Left renal pelvis (tissue), 4 donors: ENCODE data around the gene INTS2. TPM values are rescaled to one million over a fixed set of nuclear protein-coding genes. Genes with fewer than 3 reads are reported as not detected.
"Not testable (repeated sequence)": the region's sequence is repeated elsewhere in the genome, so short reads cannot be mapped to it uniquely, and the experiment has no call there.

Experiments used
- DNase-seq, 4 donors: peaks; one replicate each; pipeline ENCODE4 v3.0.0-alpha.2; 2013; ENCODE audit warnings: low read depth in 4 of 4, low spot score in 3 of 4
- polyA plus RNA-seq, 4 donors: library from polyadenylated mRNA; unstranded; fragments of 120-200 nt; gene quantifications; one replicate each; pipeline ENCODE4 v1.2.1, GENCODE V29; 2013; ENCODE audit not compliant: insufficient read length in 4 of 4

Gene INTS2
- polyA plus RNA-seq, 4 donors: 8.5 to 13.8 (median 12.9) TPM

- no peak for DNase-seq
Measured at GRCh38 chr17:61903251-61903650, 24.5 kb downstream of the INTS2 start.

- DNase-seq: no peak
Measured at GRCh38 chr17:61897548-61898180, 30.1 kb downstream of the INTS2 start.

- no peak for DNase-seq
Measured at GRCh38 chr17:61895391-61895790, 32.4 kb downstream of the INTS2 start.

DNA sequence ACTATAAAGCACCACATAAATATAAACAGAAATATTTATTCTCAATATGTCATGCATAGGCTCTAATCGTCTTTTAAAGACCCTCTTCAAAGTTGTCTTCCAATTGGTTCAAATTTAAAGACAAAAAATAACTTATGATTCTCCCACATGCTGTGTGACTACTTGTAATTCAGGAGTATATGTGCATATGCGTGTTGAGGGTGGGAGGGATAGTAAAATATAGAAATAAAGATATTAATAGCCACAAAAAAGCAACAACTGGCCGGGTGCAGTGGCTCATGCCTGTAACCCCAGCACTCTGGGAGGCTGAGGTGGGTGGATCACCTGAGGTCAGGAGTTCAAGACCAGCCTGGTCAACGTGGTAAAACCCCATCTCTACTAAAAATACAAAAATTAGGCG lies 33.5 kb downstream of the INTS2 start:
- not testable (repeated sequence) for DNase-seq

DNA sequence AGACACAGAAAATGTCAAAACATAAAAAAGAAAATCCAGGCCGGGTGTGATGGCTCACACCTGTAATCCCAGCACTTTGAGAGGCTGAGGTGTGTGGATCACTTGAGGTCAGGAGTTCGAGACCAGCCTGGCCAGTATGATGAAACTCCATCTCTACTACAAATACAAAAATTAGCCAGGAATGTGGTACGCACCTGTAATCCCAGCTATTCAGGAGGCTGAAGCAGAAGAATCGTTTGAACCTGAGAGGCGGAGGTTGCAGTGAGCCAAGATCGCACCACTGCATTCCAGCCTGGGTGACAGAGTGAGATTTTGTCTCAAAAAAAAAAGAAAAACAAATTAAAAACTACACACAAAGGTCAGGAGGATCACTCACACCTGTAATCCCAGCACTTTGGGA lies 40.0 kb downstream of the INTS2 start:
- DNase-seq: not testable (repeated sequence)

DNA sequence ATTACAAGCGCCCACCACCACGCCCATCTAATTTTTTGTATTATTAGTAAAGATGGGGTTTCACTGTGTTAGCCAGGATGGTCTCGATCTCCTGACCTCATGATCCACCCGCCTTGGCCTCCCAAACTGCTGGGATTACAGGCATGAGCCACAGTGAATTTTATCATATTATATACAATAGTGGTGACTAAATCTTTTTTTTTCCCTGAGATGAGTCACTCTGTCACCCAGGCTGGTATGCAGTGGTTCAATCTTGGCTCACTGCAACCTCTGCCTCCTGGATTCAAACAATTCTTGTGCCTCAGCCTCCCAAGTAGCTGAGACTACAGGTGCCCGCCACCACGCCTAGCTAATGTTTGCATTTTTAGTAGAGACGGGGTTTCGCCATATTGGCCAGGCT lies 41.9 kb downstream of the INTS2 start:
- DNase-seq: not testable (repeated sequence)

- no peak for DNase-seq
Measured at GRCh38 chr17:61884864-61885263, 42.9 kb downstream of the INTS2 start.

DNA sequence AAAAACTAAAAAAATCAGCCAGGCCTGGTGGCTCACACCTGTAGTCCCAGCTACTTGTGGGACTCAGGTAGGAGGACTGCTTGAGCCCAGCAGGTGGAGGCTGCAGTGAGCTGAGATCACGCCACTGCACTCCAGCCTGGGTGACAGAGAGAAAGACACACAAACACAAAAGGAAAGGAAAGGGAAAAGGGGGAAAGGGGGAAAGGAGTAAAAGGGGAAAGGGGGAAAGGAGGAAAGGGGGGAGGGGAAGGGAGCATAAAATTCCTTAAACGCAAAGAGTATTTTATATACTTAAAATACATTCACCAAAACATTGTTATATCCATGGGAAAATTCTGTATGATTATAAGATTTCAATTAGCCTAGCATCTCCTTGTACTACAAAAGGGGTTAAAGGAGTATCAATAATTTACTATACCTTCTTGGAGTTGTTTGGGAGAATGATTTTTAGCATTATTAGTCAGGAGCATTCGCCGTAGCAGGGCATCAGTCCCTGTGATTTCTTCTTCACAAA lies 47.1 kb downstream of the INTS2 start:
- DNase-seq: no peak

GRCh38 chr17:61878984-61879612 lies 48.7 kb downstream of the INTS2 start:
- DNase-seq: no peak

- DNase-seq: no peak
Measured at GRCh38 chr17:61878520-61878919, 49.3 kb downstream of the INTS2 start.

GRCh38 chr17:61877837-61878236 lies 49.9 kb downstream of the INTS2 start:
- no peak for DNase-seq

- DNase-seq: no peak
Measured at GRCh38 chr17:61875804-61876203, 52.0 kb downstream of the INTS2 start.

- DNase-seq: no peak
Measured at GRCh38 chr17:61875285-61875684, 52.5 kb downstream of the INTS2 start.

DNA sequence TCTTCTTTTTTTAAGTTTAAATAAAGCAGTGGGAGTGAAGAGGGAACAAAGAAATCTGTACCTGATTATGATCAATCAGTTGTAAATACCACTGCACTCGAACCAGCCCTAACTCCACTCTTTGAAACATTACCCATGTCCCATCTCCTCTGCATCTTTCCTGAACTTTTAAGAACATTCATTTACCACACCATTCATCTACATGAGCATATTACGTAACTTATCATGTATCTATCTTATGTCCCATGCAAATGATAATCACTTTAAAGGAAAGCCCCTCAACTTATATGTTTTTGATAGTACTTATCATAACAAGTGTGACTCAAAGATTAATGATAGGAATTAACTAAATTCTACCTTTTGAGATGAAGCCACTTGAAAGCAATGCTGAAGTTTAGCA lies 53.7 kb downstream of the INTS2 start:
- DNase-seq: no peak

- DNase-seq: no peak
Measured at GRCh38 chr17:61872099-61872498, 55.7 kb downstream of the INTS2 start.

- DNase-seq: no peak
Measured at GRCh38 chr17:61869138-61869537, 58.6 kb downstream of the INTS2 start.

DNA sequence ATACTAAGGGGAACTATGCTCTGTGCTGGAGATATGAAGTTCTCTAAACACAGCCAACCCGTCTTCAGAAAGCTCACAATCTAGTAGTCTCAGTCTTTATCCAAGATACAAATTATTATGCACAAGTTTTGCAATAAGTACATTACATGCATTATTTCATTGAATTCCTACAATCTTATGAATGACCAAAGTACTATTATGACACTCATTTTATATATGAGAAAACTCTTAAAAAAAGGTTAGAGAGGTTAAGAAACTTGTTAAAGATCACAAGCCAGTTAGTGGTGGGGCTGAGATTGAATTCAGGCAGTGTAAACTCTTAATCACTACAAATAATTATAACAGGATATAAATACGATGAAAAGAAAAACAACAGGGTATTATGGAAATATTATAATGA lies 59.7 kb downstream of the INTS2 start:
- DNase-seq: no peak

GRCh38 chr17:61867033-61867432 lies 60.7 kb downstream of the INTS2 start:
- no peak for DNase-seq

DNA sequence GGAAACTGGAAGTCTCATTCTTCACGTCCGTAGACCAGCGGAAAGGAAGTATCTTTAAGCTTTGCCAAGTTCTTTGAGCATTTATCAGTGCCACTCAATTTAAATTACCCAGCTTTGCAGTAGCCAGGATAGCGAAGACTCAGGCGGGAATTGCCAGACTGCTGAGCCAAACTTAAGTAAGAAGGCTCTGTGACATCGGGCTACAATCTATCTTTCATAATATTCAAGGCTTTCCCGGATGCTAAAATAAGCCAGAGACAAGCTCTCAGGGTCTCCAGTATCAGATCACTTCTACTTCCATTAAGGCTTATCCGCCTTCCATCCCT lies 64.0 kb downstream of the INTS2 start:
- no peak for DNase-seq

DNA sequence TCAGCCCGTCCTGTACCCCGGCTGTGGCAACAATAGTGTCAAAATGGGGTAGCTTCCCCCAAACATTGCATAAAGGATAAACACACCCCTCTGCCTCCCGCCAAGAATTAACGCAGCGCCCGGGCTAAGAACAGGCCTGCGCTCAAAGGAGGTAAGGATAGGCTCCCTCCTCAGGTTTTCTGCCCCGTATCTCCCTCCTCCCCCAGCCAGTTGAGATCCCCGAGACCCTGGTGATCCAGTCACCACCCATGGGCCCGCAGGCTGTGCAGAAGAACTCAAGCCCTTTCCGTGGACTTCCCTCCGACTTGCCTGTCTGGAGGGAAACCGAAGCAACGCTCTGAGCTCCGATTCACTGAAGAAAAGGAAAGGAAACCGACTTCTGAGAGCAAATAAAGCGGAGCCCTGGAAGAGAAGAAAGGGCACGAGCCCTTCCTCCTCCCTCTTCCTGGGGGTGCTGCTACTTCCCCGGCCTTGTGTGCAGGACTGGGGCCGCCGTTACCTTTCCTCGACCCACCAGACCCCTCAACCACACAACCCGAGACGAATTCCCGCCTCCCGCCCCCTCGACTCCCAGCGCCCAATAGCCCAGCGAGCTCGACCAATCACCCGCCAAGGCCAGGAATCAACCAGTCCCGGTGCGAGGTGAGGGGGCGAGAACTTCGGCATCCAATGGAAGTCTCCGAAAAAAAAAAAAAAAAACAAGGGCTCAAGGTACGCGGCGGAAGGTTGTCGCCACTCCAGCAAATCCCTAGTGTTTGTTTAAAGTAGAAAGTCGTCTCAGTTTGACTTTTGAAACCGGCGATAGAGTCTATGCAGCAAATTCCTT lies 64.6 kb downstream of the INTS2 start, which contains the start of gene BRIP1:
Gene BRIP1, minus strand, starts transcription at position 554 of the 826 bp plus-strand sequence. CDS start 1,989 bp downstream, outside the sequence.
- DNase-seq: peak; percentile 85 to 94 (median 86)

DNA sequence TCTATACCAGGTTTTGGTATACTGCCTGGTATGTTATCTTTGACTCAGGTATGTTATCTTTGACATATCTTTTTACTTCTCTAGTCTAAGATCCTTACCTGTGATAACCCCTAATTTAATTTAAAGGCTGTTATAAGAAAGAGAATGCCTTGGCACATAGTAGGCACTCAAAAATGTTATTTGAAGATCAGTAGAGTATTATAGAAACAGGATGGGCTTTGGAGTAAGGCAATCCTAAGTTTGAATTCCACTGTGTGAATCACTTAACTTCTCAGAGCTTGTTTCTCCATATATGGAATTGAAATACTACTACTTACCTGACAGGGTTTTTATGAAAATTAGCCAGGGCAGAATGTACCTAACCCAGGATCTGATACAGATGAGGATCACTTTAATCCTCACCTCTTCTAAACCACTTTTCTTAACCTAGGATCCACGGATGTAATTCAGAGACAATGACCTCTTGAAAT lies 65.6 kb downstream of the INTS2 start:
- DNase-seq: no peak
